ENCODE results near the gene PDXDC1. TPM values are rescaled to one million over a fixed set of nuclear protein-coding genes. Genes with fewer than 3 reads are reported as not detected.
"Not testable (repeated sequence)": the region's sequence is repeated elsewhere in the genome, so short reads cannot be mapped to it uniquely, and the experiment has no call there.

Gene PDXDC1
- total RNA-seq, 2 experiments from 2014 or later: 44.6 to 45.0 TPM

DNA sequence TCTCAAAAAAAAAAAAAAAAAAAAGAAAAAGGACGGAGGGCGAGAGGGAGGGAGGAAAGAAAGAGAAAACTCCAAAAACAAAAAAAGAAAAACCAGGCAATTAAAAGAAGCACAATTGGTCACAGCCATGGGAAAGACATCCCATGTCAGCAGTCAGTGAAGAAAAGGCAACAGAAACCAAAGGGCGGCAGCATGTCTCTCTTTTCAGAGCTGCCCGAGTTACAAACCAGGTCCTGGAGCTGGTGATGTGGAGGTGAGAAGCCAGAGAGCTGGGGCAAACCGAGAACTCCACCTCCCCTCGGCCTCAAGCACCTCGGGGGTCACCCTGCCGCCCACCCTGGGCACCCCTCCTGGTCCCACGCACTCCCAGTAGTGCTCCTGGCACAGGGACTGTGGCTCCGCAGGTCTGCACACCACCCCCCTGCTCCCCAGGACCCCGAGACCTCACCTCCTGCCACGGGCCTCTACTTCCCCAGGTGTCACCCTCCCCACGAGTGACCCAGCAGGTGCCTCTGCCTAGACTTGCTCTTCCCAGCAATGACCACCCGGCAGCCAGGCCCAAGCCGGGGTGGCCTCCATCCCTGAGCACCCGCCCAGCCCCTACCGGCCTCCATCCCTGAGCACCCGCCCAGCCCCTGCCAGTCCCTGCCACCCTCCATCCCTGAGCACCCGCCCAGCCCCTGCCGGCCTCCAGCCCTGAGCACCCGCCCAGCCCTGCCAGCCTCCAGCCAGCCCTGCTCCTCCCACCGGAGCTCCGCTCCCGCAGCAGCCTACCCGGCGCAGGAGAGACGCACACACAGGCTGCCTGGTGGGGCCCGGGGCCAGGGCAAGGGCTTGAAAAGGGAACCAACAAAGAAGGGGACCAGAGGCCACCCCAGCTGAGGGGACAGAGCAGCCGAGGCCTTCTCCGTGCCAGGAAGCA lies 165.9 kb downstream of the PDXDC1 start:
- POLR2A ChIA-PET; H3K9me3 Mint-ChIP-seq; H3K36me3 Mint-ChIP-seq (ENCODE audit: low read depth); DNase-seq; H3K4me3 Mint-ChIP-seq; CTCF ChIA-PET; H3K27me3 Mint-ChIP-seq; ATAC-seq; intact Hi-C loops (cut with micrococcal nuclease); H3K27ac Mint-ChIP-seq; H3K4me1 Mint-ChIP-seq (ENCODE audit: low read depth): not testable (repeated sequence)

- Mint-ChIP-seq H3K4me3 (no peak overlapping the region), H3K36me3 (ENCODE audit: low read depth) (no peaks in the 10 kb centered on the region), H3K27ac (no peak overlapping the region), H3K9me3 (no peaks in the 10 kb centered on the region), H3K27me3 (no peaks in the 10 kb centered on the region), H3K4me1 (ENCODE audit: low read depth) (peaks cover 3% of the 10 kb centered on the region)
- no peak for TF ChIP-seq CTCF (IDR thresholded peaks at IDR 0.05)
- intact Hi-C loops (cut with micrococcal nuclease): no loop called here
- POLR2A ChIA-PET: no interaction called here
- ATAC-seq: no peak
- CTCF ChIA-PET: no interaction called here
- DNase-seq: no peak
Measured at GRCh38 chr16:15141586-15141985, 166.8 kb downstream of the PDXDC1 start.

GRCh38 chr16:15142107-15142890 lies 167.5 kb downstream of the PDXDC1 start:
- ATAC-seq; POLR2A ChIA-PET; H3K27ac Mint-ChIP-seq; DNase-seq; H3K4me1 Mint-ChIP-seq (ENCODE audit: low read depth); intact Hi-C loops (cut with micrococcal nuclease); CTCF ChIA-PET; H3K9me3 Mint-ChIP-seq; H3K27me3 Mint-ChIP-seq; H3K36me3 Mint-ChIP-seq (ENCODE audit: low read depth); H3K4me3 Mint-ChIP-seq: not testable (repeated sequence)

DNA sequence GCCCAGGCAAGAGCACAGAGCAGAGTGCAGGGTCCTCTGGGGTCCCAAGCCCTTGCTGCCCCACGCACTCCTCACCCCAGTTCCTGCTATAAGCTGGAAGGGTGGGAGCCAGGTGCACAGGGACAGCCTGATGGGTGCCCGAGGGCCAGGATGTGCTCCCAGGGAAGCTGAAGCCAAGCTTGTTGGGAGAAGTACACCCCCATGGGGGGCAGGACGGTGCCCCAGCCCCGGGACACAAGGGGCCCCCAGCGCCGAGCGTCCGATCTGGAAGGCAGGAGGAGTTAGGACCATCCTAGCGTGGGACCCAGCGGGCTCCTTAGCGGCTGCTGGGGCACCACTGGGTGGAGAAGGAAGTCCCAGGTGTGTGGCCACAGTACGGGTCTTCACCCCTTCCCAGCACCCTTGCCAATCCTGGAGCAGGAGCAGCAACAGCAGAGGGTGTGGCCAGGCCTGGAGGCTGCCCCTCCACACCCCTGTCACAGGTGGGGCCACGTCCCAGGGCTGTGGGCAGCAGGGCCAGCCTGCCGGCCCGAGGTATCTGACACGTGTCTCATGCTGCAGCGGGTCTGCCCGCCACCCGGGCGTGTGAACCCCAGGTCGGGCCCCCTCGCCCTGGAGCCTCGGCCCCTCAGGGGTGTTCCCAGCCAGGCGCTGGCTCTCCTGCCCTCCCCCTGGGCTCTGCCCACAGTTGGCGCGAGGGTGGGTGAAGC lies 168.2 kb downstream of the PDXDC1 start:
- H3K4me1 Mint-ChIP-seq (ENCODE audit: low read depth); H3K36me3 Mint-ChIP-seq (ENCODE audit: low read depth); CTCF ChIA-PET; H3K4me3 Mint-ChIP-seq; DNase-seq; intact Hi-C loops (cut with micrococcal nuclease); ATAC-seq; H3K27ac Mint-ChIP-seq; H3K27me3 Mint-ChIP-seq; H3K9me3 Mint-ChIP-seq; POLR2A ChIA-PET: not testable (repeated sequence)

- DNase-seq; CTCF ChIA-PET; H3K27ac Mint-ChIP-seq; intact Hi-C loops (cut with micrococcal nuclease); POLR2A ChIA-PET; H3K27me3 Mint-ChIP-seq; H3K4me3 Mint-ChIP-seq; ATAC-seq; H3K4me1 Mint-ChIP-seq (ENCODE audit: low read depth); H3K36me3 Mint-ChIP-seq (ENCODE audit: low read depth); H3K9me3 Mint-ChIP-seq: not testable (repeated sequence)
Measured at GRCh38 chr16:15143601-15144091, 168.8 kb downstream of the PDXDC1 start.

DNA sequence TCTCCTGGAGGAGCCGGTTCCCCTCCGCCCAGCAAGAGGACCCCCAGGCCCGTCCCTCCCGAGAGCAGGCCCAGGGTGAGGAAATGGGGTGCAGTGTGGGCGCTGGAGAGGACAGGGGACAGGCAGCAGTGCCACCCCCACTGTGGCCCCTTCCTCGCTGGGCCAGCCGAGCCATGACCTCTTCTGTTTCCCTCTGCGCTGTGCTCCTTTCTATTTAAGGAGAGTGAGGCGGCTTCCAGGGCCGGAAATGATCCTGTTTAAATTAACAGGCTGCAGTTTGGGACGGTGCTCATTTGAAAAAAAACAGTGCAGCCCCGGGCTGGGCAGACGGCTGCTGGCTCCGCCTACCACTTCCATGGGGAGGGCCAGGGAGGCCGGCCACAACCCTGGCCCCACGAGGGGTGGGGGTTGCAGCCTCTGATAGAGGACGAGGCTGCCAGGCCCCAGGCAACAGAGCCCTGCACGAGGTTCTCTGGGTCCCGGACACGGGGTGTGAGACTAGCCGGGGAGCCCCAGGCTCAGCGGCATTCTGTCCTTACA lies 169.3 kb downstream of the PDXDC1 start:
- intact Hi-C loops (cut with micrococcal nuclease); POLR2A ChIA-PET; H3K9me3 Mint-ChIP-seq: not testable (repeated sequence)

DNA sequence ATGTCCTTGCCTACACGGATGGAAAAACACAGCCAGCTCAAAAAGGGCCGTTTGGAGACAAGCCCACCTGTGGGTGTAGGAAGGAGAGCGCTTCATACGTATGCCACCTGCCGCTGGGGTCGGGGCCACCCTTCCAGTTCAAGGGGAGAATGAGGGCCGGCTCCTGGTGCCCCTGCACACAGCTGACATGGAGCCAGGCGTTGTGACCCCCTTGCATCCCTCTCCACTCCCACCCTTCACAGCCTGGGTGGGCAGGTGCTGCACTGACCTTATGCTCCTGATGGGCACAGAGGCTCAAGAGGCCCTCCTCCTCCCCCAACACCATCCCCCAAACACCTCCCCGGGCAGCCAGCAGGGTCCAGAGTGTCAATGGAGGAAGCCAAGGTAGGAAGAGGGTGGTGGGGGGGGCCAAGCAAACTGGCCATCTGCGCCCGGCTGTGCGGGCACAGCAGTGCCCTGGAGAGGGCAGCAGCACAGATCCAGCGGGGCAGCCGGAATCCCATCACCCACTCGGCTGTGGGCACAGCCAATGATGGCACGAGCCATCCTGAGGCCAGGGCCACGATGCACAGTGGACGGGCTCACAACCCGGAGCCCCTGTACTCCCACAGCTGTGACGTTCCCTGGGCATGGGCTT lies 170.1 kb downstream of the PDXDC1 start:
- H3K27me3 Mint-ChIP-seq; CTCF ChIA-PET; H3K36me3 Mint-ChIP-seq (ENCODE audit: low read depth); H3K27ac Mint-ChIP-seq; DNase-seq; H3K4me1 Mint-ChIP-seq (ENCODE audit: low read depth); H3K9me3 Mint-ChIP-seq; intact Hi-C loops (cut with micrococcal nuclease); H3K4me3 Mint-ChIP-seq; POLR2A ChIA-PET; ATAC-seq: not testable (repeated sequence)

More for the DNA sequence above, 169.3 kb downstream of the PDXDC1 start:
- H3K4me1 Mint-ChIP-seq (ENCODE audit: low read depth); H3K27ac Mint-ChIP-seq; DNase-seq; H3K36me3 Mint-ChIP-seq (ENCODE audit: low read depth); H3K27me3 Mint-ChIP-seq; CTCF ChIA-PET; ATAC-seq; H3K4me3 Mint-ChIP-seq: not testable (repeated sequence)

- ATAC-seq; H3K4me3 Mint-ChIP-seq; POLR2A ChIA-PET; intact Hi-C loops (cut with micrococcal nuclease); H3K9me3 Mint-ChIP-seq; H3K4me1 Mint-ChIP-seq (ENCODE audit: low read depth); H3K36me3 Mint-ChIP-seq (ENCODE audit: low read depth); H3K27me3 Mint-ChIP-seq; CTCF ChIA-PET; H3K27ac Mint-ChIP-seq; DNase-seq: not testable (repeated sequence)
Measured at GRCh38 chr16:15145418-15146263, 170.8 kb downstream of the PDXDC1 start.

DNA sequence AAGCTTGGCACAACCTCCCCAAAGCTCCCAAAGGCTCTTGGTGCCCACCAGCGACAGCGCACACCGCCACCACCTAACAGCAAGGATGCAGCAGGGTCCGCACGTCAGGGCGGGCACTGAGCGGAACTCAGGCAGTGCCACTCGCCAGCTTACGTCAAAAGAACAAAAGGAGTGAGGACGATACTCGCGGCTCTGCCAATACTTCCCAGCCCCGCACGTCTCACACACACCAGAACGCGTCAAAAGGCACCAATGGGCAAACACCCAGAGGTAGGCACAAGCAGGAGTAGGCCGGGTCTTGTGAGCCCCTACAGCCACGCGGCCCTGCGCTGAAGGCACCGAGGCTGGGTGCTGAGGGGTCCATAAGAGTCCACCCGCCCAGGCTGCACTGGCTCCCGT lies 171.4 kb downstream of the PDXDC1 start:
- H3K9me3 Mint-ChIP-seq; H3K36me3 Mint-ChIP-seq (ENCODE audit: low read depth); H3K4me1 Mint-ChIP-seq (ENCODE audit: low read depth); H3K27ac Mint-ChIP-seq; H3K4me3 Mint-ChIP-seq; DNase-seq; ATAC-seq; POLR2A ChIA-PET; CTCF ChIA-PET; intact Hi-C loops (cut with micrococcal nuclease); H3K27me3 Mint-ChIP-seq: not testable (repeated sequence)

Data from activated CD8-positive, alpha-beta T cell treated with anti-CD3 and anti-CD28 coated beads for 36 hours (primary cell).